ENCODE data around the gene EPS8L3.
"Not testable (repeated sequence)": the region's sequence is repeated elsewhere in the genome, so short reads cannot be mapped to it uniquely, and the experiment has no call there.

Gene EPS8L3, protein sequence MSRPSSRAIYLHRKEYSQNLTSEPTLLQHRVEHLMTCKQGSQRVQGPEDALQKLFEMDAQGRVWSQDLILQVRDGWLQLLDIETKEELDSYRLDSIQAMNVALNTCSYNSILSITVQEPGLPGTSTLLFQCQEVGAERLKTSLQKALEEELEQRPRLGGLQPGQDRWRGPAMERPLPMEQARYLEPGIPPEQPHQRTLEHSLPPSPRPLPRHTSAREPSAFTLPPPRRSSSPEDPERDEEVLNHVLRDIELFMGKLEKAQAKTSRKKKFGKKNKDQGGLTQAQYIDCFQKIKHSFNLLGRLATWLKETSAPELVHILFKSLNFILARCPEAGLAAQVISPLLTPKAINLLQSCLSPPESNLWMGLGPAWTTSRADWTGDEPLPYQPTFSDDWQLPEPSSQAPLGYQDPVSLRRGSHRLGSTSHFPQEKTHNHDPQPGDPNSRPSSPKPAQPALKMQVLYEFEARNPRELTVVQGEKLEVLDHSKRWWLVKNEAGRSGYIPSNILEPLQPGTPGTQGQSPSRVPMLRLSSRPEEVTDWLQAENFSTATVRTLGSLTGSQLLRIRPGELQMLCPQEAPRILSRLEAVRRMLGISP

DNA sequence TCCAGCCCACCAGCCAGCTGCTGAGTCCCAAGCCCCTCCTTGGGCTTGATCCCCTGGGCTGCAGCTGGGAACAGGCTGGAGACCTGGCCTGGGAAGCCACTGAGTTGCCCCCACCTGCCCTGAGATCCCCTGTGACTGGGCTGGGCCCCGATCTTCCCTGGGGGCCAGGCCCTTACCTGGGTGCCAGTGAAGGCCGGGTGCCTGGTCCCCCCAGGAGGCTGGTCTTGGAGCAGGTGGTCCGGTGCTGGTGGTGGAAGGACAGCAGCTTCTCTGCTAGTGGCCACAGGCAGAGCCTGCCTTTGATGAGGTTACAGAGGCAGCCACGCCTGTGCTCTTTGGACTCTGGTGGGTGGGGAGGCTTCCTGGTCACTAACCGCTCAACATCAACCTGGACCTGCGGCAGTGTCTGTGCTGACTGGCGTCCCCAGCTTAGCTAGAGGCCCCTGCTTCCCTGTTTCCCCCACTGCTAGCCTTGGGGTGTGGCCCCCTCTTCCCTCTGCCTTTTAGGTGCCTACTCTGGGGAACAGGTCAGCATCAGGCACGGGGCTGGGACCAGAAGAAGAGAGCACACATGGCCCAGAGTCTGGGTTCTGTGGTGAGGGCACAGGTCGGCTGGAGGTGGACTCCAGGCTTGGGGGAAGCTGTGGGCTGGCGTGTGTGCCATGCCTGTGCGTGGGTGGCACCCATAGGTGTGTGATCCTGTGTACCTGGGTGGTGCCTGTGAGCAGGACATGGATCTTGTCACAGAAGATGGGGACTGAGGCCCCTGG is at the start of gene EPS8L3:
Gene EPS8L3, minus strand, starts transcription at position 278 of the 770 bp plus-strand sequence. CDS start 2,174 bp downstream, outside the sequence.
- no peak for DNase-seq (ENCODE audit: low read depth in 1 of 2, low spot score in 1 of 2)

DNA sequence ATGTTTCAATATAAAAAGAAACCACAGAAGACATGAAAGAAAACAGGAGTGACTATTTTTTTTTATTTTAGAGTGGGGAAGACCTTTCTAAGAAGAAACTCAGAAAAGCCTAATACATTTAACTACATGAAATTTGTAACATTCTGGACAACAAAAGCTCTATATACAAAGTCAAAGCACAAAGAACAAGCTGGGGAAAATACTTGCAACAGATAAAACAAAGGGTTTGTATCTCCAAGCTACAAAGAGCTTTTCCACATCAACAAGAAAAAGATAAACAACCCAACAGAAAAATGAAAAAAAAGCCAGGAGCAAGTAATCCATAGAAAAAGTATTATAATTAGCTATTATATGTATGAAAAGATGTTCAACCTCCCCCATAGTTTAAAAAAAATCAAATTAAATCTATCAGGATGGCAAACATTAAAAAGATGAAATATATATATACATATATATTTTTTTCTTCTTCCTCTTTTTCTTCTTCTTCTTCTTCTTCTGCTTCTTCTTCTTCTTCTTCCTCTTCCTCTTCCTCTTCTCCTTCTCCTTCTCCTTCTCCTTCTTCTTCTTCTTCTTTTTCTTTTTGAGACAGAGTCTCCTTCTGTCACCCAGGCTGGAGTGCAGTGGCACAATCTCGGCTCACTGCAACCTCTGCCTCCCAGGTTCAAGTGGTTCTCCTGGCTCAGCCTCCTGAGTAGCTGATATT is 49.1 kb upstream of the EPS8L3 start:
- DNase-seq (ENCODE audit: low read depth in 1 of 2, low spot score in 1 of 2): no peak

DNA sequence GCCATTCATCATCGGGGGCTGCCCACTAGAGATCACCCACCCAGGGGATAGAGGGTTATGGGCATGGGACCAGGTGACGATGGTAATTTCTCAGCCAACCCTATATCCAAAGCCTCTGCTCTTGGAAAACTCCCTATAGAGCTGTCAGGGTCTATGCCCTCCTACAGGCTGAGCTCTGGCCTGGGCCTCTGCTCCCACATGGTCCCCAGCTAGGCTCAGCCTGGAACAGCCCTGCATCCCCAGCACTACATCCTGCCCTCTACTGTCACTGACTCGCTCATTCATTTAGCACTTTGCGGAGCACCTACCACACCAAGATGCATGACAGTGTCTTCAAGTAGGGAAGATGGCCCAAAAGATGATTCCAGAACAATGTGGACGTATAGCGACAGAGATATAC is 45.0 kb upstream of the EPS8L3 start:
- no peak for DNase-seq (ENCODE audit: low read depth in 1 of 2, low spot score in 1 of 2)

DNA sequence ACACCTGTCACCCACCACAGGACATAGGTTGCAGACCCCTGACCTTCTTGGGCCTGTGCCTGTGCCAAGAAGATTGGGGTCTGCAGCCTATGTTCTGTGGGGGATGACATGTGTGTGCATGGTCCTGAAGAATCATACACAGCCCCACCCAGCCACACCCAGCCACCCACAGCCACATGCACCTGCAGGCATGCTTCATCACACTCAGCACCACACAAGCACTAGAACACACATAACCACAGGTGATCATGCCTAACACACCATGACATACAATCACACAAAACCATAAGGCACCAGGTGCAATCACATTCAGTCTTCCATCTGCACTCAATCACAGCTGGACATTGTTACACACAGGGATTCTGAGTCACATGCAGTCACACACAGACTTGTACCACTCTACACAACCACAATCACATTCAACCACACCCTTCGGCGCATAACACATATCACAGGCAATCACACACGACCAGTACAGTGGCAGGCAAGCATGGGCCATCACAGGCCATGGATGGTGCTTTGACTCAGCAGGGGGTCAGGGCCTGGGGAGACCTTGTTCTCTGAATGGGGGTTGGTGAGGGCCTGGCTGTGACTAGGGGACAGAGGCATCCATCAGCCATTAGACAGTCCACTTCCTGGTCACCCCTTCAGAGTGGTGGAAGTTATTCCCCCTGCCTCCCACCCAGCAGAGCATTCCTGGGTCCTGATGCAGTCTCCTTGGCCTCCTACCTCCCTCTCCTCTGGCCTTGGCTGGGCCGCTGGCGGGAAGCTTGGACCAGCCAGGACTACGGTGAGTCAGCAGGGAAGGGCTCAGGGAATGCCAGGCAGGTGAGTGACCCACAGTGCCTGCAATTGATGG is 44.3 kb upstream of the EPS8L3 start:
- no peak for DNase-seq (ENCODE audit: low read depth in 1 of 2, low spot score in 1 of 2)

DNA sequence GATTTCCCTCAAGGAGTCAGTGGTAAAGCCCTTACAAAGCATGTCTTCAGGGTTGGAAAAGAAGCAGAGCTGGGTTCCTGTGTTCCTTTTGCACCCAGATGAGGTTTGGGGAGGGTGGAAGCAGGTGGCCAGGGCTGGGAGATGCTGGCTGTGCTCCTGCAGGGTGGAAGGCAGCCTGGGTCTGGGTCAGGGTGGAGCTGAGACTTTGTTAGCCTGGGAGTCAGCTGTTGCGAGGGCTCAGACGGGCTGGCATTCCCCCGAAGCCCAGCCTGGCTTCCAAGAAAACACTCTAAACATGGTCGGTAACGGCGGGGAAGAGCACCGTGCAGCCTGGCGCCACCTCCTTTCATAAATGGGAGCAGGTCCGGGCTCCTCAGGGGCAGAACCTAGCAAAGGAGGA is 43.7 kb upstream of the EPS8L3 start:
- DNase-seq (ENCODE audit: low read depth in 1 of 2, low spot score in 1 of 2): no peak

DNA sequence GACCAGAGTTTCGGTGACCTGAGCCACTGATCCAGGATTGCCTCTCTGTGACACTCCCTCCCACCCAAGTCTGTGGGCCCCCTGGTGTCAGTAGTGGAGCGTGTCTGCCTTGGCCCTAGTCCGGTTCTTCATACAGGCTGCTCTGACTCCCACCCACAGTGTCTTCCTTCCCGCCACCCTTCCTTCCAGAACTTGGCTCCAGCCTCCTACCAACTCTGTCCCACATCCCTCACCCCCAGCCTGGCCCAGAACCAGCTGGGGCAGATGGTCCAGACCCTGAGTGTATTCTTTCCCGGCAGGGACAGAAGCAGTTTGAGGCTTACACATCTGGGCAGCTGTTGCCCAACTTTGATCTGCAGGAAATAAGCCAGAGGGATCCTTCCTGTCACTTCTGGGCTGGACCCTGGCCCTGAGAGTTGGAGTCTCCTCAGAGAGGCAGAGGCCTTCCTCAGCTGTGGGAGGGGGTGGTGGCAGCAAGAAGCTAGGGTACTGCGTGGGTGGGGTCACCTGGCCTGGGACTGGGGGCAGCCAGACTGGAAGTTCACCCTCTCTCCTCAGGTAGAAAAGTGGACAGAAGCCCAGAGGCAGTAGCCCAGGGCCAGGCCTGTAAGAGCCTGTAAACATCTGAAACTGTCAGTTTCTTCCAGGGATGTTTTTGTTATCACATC is 43.1 kb upstream of the EPS8L3 start:
- no peak for DNase-seq (ENCODE audit: low read depth in 1 of 2, low spot score in 1 of 2)

DNA sequence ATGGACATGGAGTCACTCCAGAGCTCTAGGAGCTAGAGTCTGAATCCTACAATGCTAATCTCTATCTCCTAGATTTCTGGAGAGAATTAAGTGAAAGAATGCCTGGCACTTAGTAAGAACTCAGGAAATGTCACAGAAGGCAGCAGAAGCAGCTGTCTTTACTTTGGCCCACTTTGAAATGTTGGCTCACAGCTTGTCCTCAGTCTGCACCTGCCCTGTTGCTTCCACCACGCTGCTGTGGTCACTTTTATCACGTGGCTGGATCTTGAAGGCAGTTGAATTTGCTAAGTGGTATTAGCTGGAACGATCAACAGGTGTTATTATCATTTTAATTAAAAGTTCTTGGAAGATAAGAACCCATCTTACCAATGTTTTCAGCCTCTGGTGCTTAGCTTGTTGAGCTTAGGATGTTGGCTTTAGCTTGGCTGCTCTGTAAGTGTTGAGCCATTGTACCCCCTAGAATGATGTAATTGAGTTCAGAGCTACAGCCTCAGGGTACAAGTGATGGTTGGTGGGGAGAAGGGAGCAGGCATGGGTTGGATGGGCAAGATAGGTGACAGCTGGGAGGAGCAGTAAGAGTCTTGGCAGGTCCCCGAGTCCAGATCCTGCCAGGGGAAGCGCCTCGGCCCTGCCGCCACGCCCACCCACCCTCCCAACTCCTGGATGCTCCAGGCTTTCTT is 41.9 kb upstream of the EPS8L3 start:
- DNase-seq (ENCODE audit: low read depth in 1 of 2, low spot score in 1 of 2): no peak

DNA sequence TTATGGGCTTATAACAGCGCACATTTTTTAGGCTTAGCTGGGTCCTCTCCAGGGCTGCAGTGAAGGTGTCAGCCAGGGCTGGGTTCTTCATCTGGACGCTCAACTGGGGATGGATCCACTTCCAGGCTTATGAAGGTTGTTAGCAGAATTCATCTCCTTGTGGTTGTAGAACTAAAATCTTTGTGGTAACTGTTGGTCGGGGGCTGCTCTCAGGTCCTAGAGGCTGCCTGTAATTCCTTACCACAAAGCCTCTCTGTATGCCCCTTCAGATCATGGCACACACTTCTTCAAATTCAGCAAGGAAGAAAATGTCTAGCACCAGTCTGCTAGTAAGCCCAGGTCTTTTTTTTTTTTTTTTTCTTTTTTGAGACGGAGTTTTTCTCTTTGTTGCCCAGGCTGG is 40.9 kb upstream of the EPS8L3 start:
- no peak for DNase-seq (ENCODE audit: low read depth in 1 of 2, low spot score in 1 of 2)

DNA sequence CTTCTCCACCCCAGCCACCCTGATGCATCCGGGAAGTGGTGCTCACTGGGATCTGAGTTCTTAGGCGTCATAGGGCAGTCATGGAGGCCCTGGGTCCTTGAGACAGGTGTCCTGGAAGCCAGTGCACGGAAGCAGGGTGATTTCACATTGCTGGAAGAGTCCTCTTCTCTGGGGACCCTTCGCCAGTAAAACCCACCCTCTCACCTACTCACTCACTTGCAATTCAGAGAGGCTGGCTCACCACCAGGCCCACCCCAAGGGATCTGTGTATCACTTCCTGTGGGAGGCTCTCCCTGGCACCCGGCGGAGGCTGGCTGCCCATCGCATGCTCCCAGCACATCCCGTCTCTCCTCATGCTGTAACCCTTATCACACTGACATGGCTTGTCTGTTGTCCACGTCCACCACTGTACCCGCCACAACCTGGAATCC is 40.2 kb upstream of the EPS8L3 start:
- DNase-seq (ENCODE audit: low read depth in 1 of 2, low spot score in 1 of 2): no peak

DNA sequence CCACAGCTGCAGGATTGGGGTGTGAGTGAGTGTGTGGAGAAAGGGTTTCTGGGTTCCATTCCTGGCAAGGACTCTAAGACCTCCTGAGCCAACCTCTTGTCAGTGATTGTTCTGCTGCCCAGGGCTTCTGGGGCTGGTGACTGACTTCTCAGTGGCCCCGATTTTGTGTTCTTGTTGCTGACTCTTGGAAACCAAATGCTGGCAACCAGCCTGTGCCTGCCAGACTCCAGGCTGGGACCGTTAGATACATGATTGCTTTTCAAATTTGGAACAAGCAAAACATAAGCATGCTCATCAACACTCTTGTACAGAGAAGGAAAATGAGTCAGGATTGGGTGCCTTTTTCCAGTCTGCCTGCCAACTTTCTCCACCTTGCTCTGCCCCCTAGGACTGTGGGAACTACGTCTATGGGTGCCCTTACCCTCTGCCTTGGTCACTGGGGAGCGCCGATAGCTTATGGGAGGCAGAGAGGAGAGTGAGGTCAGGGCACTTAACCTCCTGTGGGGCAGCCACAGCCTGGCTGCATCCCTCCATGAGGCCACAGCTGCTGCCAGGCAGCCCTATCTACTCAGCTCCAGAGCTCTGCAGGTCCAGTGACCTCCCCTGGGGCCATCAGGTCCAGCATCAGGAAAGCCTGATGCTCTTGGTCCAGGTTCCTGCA is 39.3 kb upstream of the EPS8L3 start:
- no peak for DNase-seq (ENCODE audit: low read depth in 1 of 2, low spot score in 1 of 2)

DNA sequence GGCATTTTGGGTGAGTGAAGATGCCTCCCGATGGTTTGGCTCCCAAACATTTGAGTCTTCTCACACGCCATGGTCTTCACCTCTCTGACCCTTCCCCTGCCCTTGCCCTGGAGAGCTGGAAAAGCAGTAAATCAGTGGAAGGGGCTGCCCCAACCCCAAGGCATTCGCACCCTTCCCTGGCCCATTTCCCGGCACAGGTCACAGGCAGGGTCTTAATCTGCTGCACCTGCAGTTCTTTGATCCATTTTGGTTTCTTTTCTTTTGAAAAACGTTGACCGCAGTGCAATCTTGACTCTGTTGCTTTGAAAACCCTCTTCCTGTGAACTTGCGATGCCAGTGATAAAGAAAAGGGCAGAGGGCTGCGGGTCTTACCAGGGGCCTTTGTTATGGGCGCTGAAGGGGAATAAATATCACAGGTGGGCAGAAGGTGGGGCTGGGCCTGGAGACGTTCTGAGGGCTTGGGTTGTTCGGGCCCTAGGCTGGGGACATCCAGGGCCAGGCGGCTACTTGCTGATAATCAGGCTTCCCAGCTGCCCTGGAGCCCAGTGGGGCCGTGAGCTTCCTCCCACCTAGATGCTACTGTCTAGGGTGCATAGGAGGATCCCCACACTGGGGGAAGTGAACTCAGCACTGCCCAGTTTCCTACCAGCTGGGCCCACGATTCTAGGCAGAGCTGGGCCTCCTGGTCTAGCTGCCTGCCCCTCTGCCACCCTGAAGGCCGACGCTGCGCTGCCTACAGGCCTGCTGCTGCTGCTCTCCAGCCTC is 38.6 kb upstream of the EPS8L3 start:
- DNase-seq (ENCODE audit: low read depth in 1 of 2, low spot score in 1 of 2): peak in 1 of 2 donors; percentile 35

DNA sequence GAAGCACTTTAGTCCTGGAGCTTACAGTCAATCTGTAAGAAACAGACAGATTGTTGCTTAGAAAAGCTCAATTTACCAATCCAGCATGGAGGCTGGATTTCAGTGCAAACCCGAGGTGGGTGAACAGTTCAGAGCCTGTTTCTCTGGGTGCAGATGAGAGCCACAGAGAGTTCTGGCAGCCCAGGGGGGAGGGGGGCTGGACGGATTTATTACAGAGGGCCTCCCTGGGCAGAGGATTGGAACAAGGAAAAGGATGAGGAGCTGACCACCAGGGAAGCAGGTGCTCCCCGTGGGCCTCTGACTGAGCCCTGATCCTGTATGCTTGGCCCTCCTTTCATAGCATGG is 38.0 kb upstream of the EPS8L3 start:
- no peak for DNase-seq (ENCODE audit: low read depth in 1 of 2, low spot score in 1 of 2)

DNA sequence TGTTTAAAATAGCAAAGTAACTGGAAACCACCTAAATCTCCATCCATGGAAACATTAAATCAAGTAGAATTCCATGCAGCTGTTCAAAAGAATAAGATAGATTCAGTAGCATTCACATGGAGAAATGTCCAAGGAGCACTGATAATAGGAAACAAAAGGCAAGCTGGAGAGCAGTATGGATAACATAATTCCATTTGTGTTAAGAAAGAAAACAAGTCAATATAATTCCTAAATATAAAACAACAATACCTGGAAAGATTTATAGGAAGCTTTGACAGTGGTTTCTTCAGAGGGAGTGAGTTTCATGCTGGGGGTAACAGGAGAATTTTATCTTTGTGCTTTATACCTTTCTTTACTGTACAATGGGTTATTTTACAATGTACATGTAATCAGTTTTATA is 36.6 kb upstream of the EPS8L3 start:
- DNase-seq (ENCODE audit: low read depth in 1 of 2, low spot score in 1 of 2): no peak

DNA sequence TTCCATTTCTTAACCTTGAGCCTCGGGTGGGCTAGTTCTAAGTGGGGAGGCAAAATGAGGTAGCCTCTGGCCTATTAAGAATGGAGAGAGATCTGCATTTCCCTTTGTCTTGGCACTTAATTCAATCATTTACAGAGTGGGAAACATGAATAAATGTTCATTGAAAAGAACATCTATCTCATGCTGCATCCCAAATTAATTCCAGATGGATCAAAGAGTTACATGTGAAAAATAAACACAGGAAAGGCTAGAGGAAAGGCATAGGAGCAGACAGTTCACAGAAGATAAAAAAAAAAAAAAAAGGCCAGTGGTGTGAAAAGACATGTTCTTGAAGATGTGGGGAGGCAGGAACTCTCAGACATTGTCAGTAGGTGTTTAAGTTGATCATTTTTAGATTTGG is 35.7 kb upstream of the EPS8L3 start:
- DNase-seq (ENCODE audit: low read depth in 1 of 2, low spot score in 1 of 2): no peak

DNA sequence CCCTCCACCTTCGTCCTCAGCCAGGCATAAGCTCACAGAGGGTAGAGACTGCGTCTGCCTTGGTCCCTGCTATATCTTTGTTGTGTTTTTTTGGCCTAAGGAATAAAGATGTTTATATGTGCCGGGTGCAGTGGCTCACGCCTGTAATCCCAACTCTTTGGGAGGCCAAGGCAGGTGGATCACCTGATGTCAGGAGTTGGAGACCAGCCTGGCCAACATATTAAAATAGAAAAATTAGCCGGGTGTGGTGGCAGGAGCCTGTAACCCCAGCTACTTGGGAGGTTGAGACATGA is 33.5 kb upstream of the EPS8L3 start:
- not testable (repeated sequence) for DNase-seq (ENCODE audit: low read depth in 1 of 2, low spot score in 1 of 2)

DNA sequence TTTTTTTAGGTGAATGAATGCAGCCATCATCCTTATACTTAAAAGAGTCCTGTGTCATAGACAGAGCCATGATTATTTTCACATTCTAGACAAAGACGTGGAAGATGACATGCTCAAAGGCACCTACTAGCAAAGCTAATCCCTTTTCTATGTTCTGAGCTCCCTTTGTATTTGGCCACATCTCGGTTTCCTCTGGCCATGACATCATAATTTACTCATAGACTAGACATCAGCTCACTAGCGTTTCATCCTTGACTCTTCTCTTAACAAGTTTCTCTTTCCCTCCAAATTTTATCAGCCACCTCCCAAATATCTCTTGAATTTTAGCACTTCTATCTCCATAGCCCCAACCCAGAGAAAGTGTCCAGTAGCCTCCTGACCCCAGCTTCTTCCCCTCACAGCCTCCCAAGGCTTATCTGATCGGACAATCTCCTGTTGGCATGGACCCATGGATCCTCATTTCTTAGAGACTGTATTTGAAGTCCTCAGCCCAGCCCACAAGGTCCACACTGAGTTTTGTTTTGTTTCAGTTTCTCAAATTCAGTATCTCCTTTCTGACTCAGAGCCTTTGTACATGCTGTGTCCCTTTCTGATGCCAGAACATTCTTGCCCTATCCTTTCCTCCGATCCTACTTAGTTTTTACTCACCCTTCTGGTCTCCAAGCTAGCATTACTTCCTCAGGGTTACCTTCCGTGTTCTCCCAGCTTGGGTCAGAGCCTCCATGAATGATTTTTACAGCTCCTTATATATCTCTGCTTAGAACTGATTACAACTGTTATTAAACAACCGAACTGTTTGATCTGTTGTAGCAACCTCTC is 33.0 kb upstream of the EPS8L3 start:
- DNase-seq (ENCODE audit: low read depth in 1 of 2, low spot score in 1 of 2): no peak

DNA sequence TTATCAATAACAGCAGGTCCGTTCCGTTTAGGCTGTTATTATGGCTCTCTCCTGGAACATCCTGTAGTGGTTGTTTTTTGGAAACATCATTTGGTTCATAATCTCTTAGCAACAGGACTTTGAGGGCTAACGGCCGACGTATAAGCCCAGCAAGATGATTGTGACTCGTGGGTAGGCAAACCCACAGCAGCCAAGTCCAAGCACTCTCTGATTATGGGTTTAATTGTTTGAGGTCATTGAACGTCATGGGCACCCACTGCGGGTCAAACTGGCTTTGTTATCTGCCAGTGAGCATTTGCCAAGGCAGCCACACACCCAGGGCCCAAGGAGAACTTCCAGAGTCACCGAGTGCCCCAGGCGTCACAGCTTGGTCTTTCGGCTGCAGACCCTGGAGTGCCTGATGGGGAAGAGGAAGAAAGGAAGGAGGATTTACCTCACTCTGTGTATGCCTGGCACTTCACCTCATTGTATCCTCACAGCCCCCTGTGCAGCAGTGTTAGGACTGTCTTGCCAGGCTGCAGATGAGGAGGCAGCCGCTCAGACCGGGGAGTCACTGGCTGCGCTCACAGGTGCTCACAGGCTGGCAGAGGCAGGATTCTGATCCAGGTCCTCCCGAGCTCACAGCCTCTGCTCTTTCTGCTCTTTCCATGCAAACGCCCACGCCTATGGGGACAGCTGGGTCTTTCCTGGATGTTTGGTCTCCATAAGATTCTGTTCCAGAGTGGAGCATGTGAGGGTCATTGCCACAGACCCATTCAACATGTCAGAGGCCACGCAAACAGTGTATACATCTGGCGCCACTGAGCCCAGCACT is 30.8 kb upstream of the EPS8L3 start:
- no peak for DNase-seq (ENCODE audit: low read depth in 1 of 2, low spot score in 1 of 2)

Measured in activated CD4-positive, alpha-beta T cell treated with anti-CD3 and anti-CD28 coated beads, Interleukin-2, amount 50 U/mL, for 24 hours (primary cell).